GM12892 (cell line): ENCODE results near the gene CIC.

Experiments
- POLR2A ChIP-seq: IDR thresholded peaks from 2 replicates; pipeline ENCODE4 v1.6.1; 2011; ENCODE audit warnings: low read depth, low read length, control low read depth
- TAF1 ChIP-seq: IDR thresholded peaks from 2 replicates; pipeline ENCODE4 v1.6.1; 2011; ENCODE audit warnings: low read depth, mild to moderate bottlenecking, control low read depth, low read length, borderline replicate concordance

GRCh38 chr19:42276284-42276683 is 7.2 kb downstream of the CIC start:
- TF ChIP-seq POLR2A (no peak), TAF1 (no peak)
